ENCODE measurements around the gene RHBDL1. TPM values are rescaled to one million over a fixed set of nuclear protein-coding genes. Genes with fewer than 3 reads are reported as not detected.

The RHBDL1 gene
- total and polyA plus RNA-seq, 2 donors (not counting 1 experiment from before 2014, with no cell fraction given): 0.76 to 7.1 TPM

- Histone ChIP-seq H3K4me2 (ENCODE audit: extremely low read depth, insufficient read depth, low read length) (no peak overlapping the region), H3K9me3 (ENCODE audit: control insufficient read depth, insufficient read depth, low read depth, low read length) (no peaks in the 10 kb centered on the region), H3K4me3 (replicated peaks in 1 of 4; ENCODE audit: control extremely low read depth in 1 of 4, insufficient read depth in 1 of 4, low read depth in 3 of 4, low read length in 4 of 4) (no peak overlapping the region), H3K27ac (ENCODE audit: insufficient read depth, low read length) (no peak overlapping the region), H3K36me3 (ENCODE audit: control insufficient read depth, insufficient read depth, low read length) (peaks cover 2% of the 10 kb centered on the region), H3K79me2 (ENCODE audit: control insufficient read depth, insufficient read depth, low read length) (no peaks in the 10 kb centered on the region), H3K27me3 (ENCODE audit: control insufficient read depth, insufficient read depth, low read length) (no peaks in the 10 kb centered on the region), H4K20me1 (ENCODE audit: control insufficient read depth, extremely low read depth, insufficient read depth, low read length) (no peaks in the 10 kb centered on the region), H3K4me1 (ENCODE audit: control insufficient read depth, extremely low read depth, insufficient read depth, low read length) (peaks cover 2% of the 10 kb centered on the region), H2AFZ (ENCODE audit: low read length) (no peak overlapping the region), H3K9ac (ENCODE audit: insufficient read depth, low read length) (no peak overlapping the region)
- no peak for DNase-seq (ENCODE audit: low read depth in 2 of 2)
- TF ChIP-seq CTCF (conservative IDR thresholded peaks at IDR 0.05 in 1 of 2, IDR thresholded peaks at IDR 0.05 in 1 of 2; ENCODE audit: low read depth in 1 of 2, low read length in 2 of 2) (no peak), EZH2 (IDR thresholded peaks at IDR 0.05; ENCODE audit: low read length, missing control alignments) (no peak)
Measured at GRCh38 chr16:725041-725376, 49.5 kb downstream of the RHBDL1 start.

GRCh38 chr16:725463-726187 lies 50.2 kb downstream of the RHBDL1 start:
- Histone ChIP-seq H3K9me3 (ENCODE audit: control insufficient read depth, insufficient read depth, low read depth, low read length) (no peaks in the 10 kb centered on the region), H4K20me1 (ENCODE audit: control insufficient read depth, extremely low read depth, insufficient read depth, low read length) (no peaks in the 10 kb centered on the region), H2AFZ (ENCODE audit: low read length) (no peak overlapping the region), H3K36me3 (ENCODE audit: control insufficient read depth, insufficient read depth, low read length) (peaks cover 6% of the 10 kb centered on the region), H3K79me2 (ENCODE audit: control insufficient read depth, insufficient read depth, low read length) (no peaks in the 10 kb centered on the region), H3K27ac (ENCODE audit: insufficient read depth, low read length) (no peak overlapping the region), H3K4me3 (replicated peaks in 1 of 4; ENCODE audit: control extremely low read depth in 1 of 4, insufficient read depth in 1 of 4, low read depth in 3 of 4, low read length in 4 of 4) (no peak overlapping the region), H3K9ac (ENCODE audit: insufficient read depth, low read length) (no peak overlapping the region), H3K4me1 (ENCODE audit: control insufficient read depth, extremely low read depth, insufficient read depth, low read length) (no peaks in the 10 kb centered on the region), H3K4me2 (ENCODE audit: extremely low read depth, insufficient read depth, low read length) (no peak overlapping the region), H3K27me3 (ENCODE audit: control insufficient read depth, insufficient read depth, low read length) (no peaks in the 10 kb centered on the region)
- TF ChIP-seq CTCF (conservative IDR thresholded peaks at IDR 0.05 in 1 of 2, IDR thresholded peaks at IDR 0.05 in 1 of 2; ENCODE audit: low read depth in 1 of 2, low read length in 2 of 2) (no peak), EZH2 (IDR thresholded peaks at IDR 0.05; ENCODE audit: low read length, missing control alignments) (no peak)
- no peak for DNase-seq (ENCODE audit: low read depth in 2 of 2)

GRCh38 chr16:726188-726437 lies 50.6 kb downstream of the RHBDL1 start:
- Histone ChIP-seq H3K27ac (ENCODE audit: insufficient read depth, low read length) (no peak overlapping the region), H4K20me1 (ENCODE audit: control insufficient read depth, extremely low read depth, insufficient read depth, low read length) (no peaks in the 10 kb centered on the region), H3K9ac (ENCODE audit: insufficient read depth, low read length) (no peak overlapping the region), H3K27me3 (ENCODE audit: control insufficient read depth, insufficient read depth, low read length) (no peaks in the 10 kb centered on the region), H2AFZ (ENCODE audit: low read length) (no peak overlapping the region), H3K4me3 (replicated peaks in 1 of 4; ENCODE audit: control extremely low read depth in 1 of 4, insufficient read depth in 1 of 4, low read depth in 3 of 4, low read length in 4 of 4) (no peak overlapping the region), H3K79me2 (ENCODE audit: control insufficient read depth, insufficient read depth, low read length) (no peaks in the 10 kb centered on the region), H3K4me2 (ENCODE audit: extremely low read depth, insufficient read depth, low read length) (no peak overlapping the region), H3K9me3 (ENCODE audit: control insufficient read depth, insufficient read depth, low read depth, low read length) (no peaks in the 10 kb centered on the region), H3K4me1 (ENCODE audit: control insufficient read depth, extremely low read depth, insufficient read depth, low read length) (no peaks in the 10 kb centered on the region), H3K36me3 (ENCODE audit: control insufficient read depth, insufficient read depth, low read length) (peaks cover 7% of the 10 kb centered on the region)
- TF ChIP-seq CTCF (conservative IDR thresholded peaks at IDR 0.05 in 1 of 2, IDR thresholded peaks at IDR 0.05 in 1 of 2; ENCODE audit: low read depth in 1 of 2, low read length in 2 of 2): no peak
- no peak for TF ChIP-seq EZH2 (IDR thresholded peaks at IDR 0.05; ENCODE audit: low read length, missing control alignments)
- no peak for DNase-seq (ENCODE audit: low read depth in 2 of 2)

All from fibroblast of lung (primary cell).